NT2/D1 (cell line): ENCODE results near the gene GHDC.
A peak's percentile ranks its signal among the peaks of the same experiment; 100 is the strongest.

Experiments used
- DNase-seq: peaks from one replicate; pipeline ENCODE4 v3.0.0-alpha.2; 2011; ENCODE audit warnings: low read depth, low spot score
- H3K27me3 ChIP-seq: 2 replicates; pipeline ENCODE4 v1.6.0; 2011; ENCODE audit warnings: mild to moderate bottlenecking; ENCODE audit not compliant: insufficient read length, insufficient read depth
- H3K36me3 ChIP-seq: 2 replicates; pipeline ENCODE4 v1.6.1; 2011; ENCODE audit warnings: mild to moderate bottlenecking, low read length, mixed read lengths; ENCODE audit not compliant: insufficient read depth, insufficient read length
- H3K4me1 ChIP-seq: 2 replicates; pipeline ENCODE4 v1.5.1; 2011; ENCODE audit not compliant: insufficient read depth, insufficient read length
- H3K4me3 ChIP-seq: 2 replicates; pipeline ENCODE4 v1.5.1; 2011; ENCODE audit warnings: low read depth; ENCODE audit not compliant: insufficient read length
- H3K9ac ChIP-seq: 2 replicates; pipeline ENCODE4 v1.6.0; 2011; ENCODE audit warnings: low read depth; ENCODE audit not compliant: insufficient read length
- H3K9me3 ChIP-seq: 2 replicates; pipeline ENCODE4 v1.5.1; 2011; ENCODE audit warnings: mild to moderate bottlenecking, low read length; ENCODE audit not compliant: insufficient read depth
- SUZ12 ChIP-seq: IDR thresholded peaks from 2 replicates; pipeline ENCODE4 v1.6.1; 2011; ENCODE audit not compliant: insufficient read length, insufficient read depth; ENCODE audit errors: extremely low read depth
- YY1 ChIP-seq: IDR thresholded peaks from 2 replicates; pipeline ENCODE4 v1.6.1; 2011; ENCODE audit not compliant: insufficient read length, insufficient read depth
- ZNF274 ChIP-seq: IDR thresholded peaks from 2 replicates; pipeline ENCODE4 v1.6.1; 2011; ENCODE audit warnings: mild to moderate bottlenecking, low read depth, low read length

GHDC gene

GRCh38 chr17:42179911-42180410 is 14.3 kb downstream of the GHDC start:
- Histone ChIP-seq H3K27me3 (peaks cover 74% of the 10 kb centered on the region), H3K9me3 (no peaks in the 10 kb centered on the region), H3K9ac (no peak overlapping the region), H3K36me3 (no peaks in the 10 kb centered on the region), H3K4me1 (peaks cover 16% of the 10 kb centered on the region), H3K4me3 (peak overlapping the region; percentile 55)
- TF ChIP-seq SUZ12 (no peak), ZNF274 (no peak), YY1 (no peak)
- DNase-seq: no peak

- Histone ChIP-seq H3K27me3 (peaks cover 67% of the 10 kb centered on the region), H3K9ac (no peak overlapping the region), H3K9me3 (no peaks in the 10 kb centered on the region), H3K36me3 (no peaks in the 10 kb centered on the region), H3K4me1 (peaks cover 11% of the 10 kb centered on the region), H3K4me3 (no peak overlapping the region)
- TF ChIP-seq YY1 (no peak), SUZ12 (no peak), ZNF274 (no peak)
- DNase-seq: no peak
Measured at GRCh38 chr17:42179335-42179734, 15.0 kb downstream of the GHDC start.

GRCh38 chr17:42178817-42179216 is 15.5 kb downstream of the GHDC start:
- no peak for TF ChIP-seq ZNF274
- no peak for TF ChIP-seq SUZ12
- no peak for TF ChIP-seq YY1
- no peak for DNase-seq
- peaks cover 11% of the 10 kb centered on the region for H3K4me1 ChIP-seq
- no peaks in the 10 kb centered on the region for H3K9me3 ChIP-seq
- no peaks in the 10 kb centered on the region for H3K36me3 ChIP-seq
- H3K27me3 ChIP-seq: peaks cover 63% of the 10 kb centered on the region
- no peak overlapping the region for H3K4me3 ChIP-seq
- no peak overlapping the region for H3K9ac ChIP-seq

- TF ChIP-seq SUZ12: no peak
- TF ChIP-seq YY1: no peak
- no peak for TF ChIP-seq ZNF274
- peaks cover 51% of the 10 kb centered on the region for H3K27me3 ChIP-seq
- H3K4me1 ChIP-seq: peaks cover 9% of the 10 kb centered on the region
- no peak overlapping the region for H3K9ac ChIP-seq
- H3K36me3 ChIP-seq: no peaks in the 10 kb centered on the region
- H3K4me3 ChIP-seq: no peak overlapping the region
- DNase-seq: no peak
- no peaks in the 10 kb centered on the region for H3K9me3 ChIP-seq
Measured at GRCh38 chr17:42177684-42178083, 16.6 kb downstream of the GHDC start.

GRCh38 chr17:42174126-42174783 is 20.0 kb downstream of the GHDC start:
- no peaks in the 10 kb centered on the region for H3K9me3 ChIP-seq

GRCh38 chr17:42171831-42172230 is 22.5 kb downstream of the GHDC start:
- Histone ChIP-seq H3K36me3 (no peaks in the 10 kb centered on the region), H3K9ac (no peak overlapping the region), H3K9me3 (no peaks in the 10 kb centered on the region), H3K27me3 (no peaks in the 10 kb centered on the region), H3K4me1 (peaks cover 7% of the 10 kb centered on the region), H3K4me3 (no peak overlapping the region)
- no peak for TF ChIP-seq ZNF274
- no peak for TF ChIP-seq SUZ12
- TF ChIP-seq YY1: no peak
- no peak for DNase-seq

More at GRCh38 chr17:42174126-42174783, 20.0 kb downstream of the GHDC start:
- no peak overlapping the region for H3K4me3 ChIP-seq
- H3K36me3 ChIP-seq: no peaks in the 10 kb centered on the region
- H3K4me1 ChIP-seq: peaks cover 7% of the 10 kb centered on the region
- H3K27me3 ChIP-seq: peaks cover 19% of the 10 kb centered on the region
- H3K9ac ChIP-seq: no peak overlapping the region
- DNase-seq: no peak
- TF ChIP-seq YY1 (no peak), ZNF274 (no peak), SUZ12 (no peak)

GRCh38 chr17:42169351-42169750 is 24.9 kb downstream of the GHDC start:
- Histone ChIP-seq H3K4me3 (no peak overlapping the region), H3K9me3 (no peaks in the 10 kb centered on the region), H3K27me3 (no peaks in the 10 kb centered on the region), H3K9ac (no peak overlapping the region), H3K36me3 (no peaks in the 10 kb centered on the region), H3K4me1 (peaks cover 7% of the 10 kb centered on the region)
- no peak for DNase-seq
- TF ChIP-seq YY1 (no peak), ZNF274 (no peak), SUZ12 (no peak)
